Activated T-cell treated with anti-CD3 and anti-CD28 coated beads, Interleukin-2, amount 50 U/mL, for 1 hour (primary cell): ENCODE data around the gene IZUMO3.
"Not testable (repeated sequence)": the region's sequence is repeated elsewhere in the genome, so short reads cannot be mapped to it uniquely, and the experiment has no call there.

Experiments
- DNase-seq: peaks from one replicate; pipeline ENCODE4 v3.0.0-alpha.2; 2020

Gene IZUMO3

DNA sequence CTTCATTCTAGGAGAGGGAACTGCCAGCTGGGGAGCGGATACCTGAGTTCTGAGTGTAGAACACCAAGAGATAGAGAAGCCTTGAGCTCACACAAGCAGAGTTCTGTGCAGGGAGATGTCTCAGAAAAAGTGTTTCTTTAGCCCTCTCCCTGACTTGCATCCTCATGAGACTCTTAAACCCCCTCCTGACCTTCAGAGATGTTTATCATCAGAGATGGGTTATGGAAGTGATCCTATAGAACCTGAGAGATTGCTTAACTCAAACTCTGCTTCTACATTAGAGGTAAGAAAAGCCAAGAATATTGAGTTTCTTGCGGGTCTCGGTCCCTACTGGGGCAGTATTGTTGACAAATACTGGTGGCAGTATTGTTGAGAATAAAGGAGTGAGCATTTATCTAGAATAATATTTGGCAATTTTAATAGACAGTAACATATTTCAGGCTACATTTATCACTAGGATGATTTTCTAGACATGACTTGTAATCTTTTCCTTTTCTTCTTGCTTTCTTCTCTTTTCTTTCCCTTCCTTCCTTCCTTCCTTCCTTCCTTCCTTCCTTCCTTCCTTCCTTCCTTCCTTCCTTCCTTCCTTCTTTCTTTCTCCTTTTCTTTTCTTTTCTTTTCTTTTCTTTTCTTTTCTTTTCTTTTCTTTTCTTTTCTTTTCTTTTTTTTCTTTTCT lies at the start of gene IZUMO3:
TSS of gene IZUMO3 (minus strand) at position 51 of the 676 bp plus-strand sequence. CDS start 248 bp downstream, outside the sequence.
- DNase-seq: no peak

DNA sequence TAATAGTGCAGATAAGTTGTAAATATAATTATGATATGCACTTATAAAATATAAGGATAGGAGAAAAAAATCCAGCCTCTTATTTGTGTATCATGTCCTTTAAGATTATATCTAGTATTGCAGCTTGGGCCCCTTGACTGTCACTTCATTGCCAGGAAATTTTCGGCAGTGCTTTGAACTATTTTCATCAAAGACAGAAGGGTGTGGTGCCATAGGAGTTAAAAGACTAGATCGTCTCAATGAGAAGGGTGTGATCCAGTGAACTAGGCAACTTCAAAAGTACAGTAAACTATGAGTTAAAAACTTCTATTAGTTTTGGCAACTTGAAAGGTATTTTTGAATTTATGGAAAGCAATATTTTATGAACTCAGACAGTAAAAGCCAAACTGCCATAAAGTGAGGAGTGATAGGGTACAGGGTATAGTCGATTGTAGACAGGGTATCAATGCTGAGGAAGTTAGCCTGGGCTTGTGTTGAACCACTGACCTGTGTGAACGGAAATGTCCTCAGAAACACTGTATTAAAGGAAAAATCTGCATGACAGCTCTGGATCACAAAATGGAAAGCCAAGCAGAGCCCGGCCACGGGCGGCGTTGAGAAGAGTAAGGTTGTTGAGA lies 48.6 kb upstream of the IZUMO3 start:
- DNase-seq: no peak

DNA sequence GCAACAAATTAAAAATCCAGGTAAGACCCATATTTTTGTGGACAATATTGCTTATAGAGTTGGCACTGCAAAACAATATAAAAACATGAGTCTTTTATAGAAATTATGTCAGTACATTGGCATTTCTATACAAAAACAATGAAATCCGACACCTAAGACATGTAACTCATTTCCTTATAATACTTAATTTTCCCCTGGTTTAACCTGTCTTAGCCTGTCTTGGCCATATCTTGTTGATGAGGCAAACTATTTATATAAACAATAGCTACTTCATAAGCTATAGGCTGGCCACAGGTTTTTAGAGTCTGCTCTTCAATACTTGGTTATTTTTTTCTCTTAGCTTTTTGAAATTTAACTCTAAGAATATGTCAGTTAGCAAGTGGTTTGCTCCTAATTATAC lies 44.7 kb upstream of the IZUMO3 start:
- no peak for DNase-seq

GRCh38 chr9:24587883-24588282 lies 42.2 kb upstream of the IZUMO3 start:
- no peak for DNase-seq

- no peak for DNase-seq
These were observed 36.7 kb upstream of the IZUMO3 start for GRCh38 chr9:24582146-24583126.

DNA sequence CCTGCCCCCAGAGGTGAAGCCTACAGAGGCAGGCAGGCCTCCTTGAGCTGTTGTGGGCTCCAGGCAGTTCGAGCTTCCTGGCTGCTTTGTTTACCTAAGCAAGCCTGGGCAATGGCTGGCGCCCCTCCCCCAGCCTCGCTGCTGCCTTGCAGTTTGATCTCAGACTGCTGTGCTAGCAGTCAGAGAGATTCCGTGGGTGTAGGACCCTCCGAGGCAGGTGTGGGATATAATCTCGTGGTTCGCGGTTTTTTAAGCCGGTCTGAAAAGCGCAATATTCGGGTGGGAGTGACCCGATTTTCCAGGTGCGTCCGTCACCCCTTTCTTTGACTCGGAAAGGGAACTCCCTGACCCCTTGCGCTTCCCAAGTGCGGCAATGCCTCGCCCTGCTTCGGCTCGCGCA lies 34.3 kb upstream of the IZUMO3 start:
- DNase-seq: not testable (repeated sequence)

DNA sequence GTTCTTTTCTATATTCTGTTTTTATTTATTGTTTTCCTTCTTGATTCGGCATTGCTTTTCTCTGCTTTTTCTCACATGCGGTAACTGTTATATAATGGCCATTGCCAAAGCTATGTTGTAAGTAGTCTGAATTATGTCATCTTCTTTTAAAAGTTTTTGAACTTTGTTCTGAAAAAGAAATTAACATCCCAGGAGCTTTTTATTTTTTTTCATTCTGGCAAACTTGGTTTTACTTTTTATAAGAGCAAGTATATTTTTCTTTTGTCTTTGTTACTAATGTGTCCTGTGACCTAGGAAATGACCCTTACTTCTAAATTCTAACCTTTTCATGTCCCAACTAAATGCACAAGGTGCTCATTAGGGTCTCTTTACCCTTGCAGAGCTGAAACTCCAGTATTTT lies 26.7 kb upstream of the IZUMO3 start:
- no peak for DNase-seq

DNA sequence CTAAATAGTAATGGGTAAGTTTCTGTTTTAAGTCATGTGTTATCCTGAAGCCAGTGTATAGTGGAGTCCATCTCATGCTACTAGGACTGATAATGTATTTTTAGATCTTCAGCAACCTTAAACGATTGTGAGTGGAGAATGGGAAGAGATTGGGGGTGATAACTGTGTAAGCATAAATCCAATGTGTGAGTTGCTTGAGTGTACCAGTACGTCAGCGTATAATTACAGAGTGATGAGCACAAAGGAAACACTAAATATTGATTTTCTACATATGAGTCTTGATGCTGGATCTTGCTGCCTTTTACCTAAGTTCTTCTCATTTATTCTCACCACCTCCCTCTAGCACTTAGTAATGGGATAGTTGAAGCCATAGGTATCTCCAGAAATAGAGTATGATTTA lies 16.3 kb upstream of the IZUMO3 start:
- no peak for DNase-seq

DNA sequence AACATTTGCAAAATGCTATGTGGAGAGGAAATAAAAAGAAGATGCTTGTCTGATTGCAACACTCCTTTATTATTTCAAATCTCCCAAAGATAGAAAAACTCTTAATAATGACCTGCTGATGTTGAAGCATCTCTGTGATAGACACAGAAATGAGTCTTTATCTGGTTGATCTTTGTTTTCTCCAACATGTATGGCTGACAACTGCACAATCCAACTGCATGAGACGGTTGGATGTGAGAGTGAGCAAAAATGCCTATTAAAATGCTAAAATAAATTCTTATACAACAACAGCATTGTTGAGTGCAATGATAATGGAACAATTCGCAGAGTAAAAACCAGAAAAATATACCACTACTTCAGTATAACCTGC lies 7.5 kb upstream of the IZUMO3 start:
- no peak for DNase-seq

DNA sequence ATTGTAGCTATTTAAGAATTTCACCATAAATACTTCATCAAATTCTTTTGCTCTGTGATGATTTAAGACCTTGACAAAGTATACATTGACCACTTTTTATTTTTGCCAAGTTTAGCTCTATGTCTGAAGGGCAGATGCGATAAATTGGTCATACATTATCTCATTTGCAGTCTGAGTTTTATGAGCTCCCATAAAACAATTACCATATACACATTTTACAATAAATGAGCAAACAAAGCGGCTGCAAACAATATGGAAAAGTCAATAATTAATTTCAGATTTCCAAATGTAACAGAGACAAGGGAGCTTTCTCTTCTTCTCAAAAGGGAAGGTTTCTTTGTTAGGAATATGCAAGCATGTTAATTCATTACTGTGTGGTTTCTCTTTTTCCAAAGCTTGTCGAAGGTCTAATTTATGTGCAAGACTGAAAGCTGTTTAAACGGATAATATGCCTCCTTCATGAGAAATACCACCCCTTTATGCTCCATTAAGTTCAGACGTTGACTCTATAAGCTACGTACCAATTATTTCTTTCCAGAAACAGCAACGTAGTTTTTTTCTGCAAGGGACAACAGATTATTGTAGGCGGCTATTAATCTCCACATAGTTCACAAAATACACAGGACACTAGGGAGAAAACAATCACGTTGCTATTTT lies 7.0 kb upstream of the IZUMO3 start:
- no peak for DNase-seq

DNA sequence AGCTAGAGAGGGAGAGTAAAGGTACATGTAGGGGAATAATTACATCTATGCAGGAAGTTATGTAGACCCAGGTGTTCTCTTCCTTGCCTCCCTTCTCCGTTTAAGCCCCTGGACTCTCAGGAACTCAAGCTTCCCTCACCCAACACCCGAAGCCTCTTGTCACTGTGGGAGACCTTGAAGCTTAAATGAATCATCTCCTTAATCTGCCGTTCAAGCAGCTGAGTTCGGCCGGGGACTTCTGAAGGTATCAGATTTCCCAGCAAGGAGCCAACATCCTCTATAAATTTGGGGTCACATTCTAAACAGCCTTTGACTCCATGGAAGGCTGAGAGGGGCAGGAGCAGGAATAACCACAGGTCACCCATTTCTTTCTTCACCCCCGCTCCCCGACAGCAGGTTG lies 412 bp downstream of the IZUMO3 start:
- DNase-seq: no peak

- no peak for DNase-seq
These were observed 27.2 kb downstream of the IZUMO3 start for GRCh38 chr9:24518545-24518944.

DNA sequence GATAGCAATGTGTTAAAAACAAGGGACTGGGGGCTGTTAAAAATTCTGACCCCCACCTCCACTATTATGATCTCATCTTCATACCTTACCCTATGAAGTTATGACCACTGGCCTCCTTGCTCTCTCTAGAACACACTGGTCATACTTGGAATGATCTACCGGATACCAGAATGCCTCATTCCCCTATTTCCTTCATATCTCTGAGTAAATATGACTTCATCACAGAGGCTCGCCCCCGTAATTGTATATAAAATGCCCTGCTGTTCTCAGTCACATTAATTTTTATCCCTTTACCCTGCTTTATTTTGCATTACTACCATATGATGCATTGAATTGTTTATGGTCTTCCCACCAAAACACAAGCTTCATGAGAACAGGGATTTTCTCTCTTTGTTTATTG lies 29.2 kb downstream of the IZUMO3 start:
- no peak for DNase-seq

DNA sequence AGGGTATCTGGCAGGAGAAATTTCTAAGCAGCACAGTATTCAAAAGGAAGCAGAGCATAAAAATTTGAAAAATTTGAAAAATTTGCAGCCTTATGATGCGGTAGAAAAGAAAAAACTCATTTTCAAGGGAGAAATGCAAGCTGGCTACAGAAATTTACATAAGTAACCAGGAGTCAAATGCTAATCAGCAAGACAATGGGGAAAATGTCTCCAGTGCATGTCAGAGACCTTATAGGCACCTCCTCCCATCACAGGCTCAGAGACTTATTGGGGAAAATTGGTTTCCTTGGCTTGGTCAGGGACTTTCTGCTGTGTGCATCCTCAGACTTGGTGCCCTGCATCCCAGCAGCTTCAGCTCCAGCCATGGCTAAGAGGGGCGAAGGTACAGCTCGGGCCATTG lies 35.8 kb downstream of the IZUMO3 start:
- no peak for DNase-seq

- DNase-seq: no peak
These were observed 41.2 kb downstream of the IZUMO3 start for GRCh38 chr9:24504521-24504920.

DNA sequence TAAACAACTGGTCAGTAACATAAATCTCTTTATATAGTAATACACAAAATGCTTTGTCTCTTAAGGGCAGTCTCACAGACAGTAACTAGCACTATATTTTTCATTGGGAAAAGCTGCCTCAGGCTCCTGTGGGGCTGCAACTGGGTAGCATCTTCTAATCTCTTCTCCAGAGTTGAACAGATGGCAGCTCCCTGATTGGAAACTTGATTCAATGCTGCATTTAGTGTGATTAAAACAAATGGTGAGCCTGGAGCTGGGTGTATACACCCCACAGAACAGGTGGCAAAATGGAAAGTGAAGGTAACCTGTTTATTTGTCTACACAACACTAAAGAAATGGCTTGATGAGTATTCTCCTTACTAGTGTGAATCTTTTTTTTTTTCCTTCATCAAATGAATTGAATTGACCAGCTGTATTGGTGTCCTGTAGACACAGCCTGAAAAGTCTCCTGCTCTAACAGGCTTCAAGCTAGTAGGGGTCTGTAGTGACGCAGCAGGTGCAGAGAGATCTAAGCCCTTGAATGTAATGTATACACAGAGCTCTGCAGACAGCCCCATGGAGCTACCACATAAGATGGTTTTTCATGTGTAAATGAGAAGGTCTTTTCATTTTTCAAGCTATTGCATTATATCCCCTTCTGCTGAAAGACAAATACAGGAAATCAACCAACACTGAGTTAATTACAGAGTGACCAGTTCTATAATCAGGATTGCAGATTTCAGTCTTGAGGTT lies 43.3 kb downstream of the IZUMO3 start:
- DNase-seq: no peak

DNA sequence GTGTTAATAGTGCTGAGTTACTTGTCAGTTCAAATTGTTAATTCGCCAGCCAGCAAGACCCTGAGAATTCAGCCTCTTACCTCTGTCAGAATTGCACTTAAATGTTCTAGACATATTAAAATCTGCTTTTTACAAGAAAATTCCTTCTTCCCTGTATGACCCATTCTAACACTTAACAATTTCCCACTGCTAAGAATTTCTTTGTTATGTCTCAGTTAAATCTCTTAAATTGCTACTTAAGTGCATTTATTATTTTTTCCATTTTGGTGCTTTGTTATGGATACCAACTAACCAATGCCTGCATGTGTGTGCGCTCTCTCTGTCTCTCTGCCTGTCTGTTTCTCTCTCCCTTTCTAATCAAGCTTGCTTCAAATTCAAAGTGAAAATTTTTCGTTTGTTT lies 44.9 kb downstream of the IZUMO3 start:
- DNase-seq: no peak

DNA sequence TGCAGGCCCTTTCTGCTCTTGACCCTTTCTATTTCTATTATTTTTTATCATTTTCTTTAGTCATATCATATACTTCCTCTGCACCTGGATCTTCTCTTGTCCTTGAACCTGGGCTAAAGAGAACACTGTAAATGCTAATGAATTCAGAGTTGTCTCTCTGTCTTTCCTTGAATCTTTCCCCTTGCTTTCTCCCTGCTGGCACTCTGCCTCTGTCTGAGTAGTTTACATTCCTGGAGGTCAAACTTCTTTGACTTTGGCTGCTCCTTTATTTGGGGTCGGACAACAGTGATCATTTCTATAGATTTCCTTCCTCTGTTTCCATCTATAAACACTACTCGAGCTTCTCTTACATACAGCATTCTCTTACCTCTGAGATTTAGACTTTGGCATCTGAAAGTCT lies 47.1 kb downstream of the IZUMO3 start:
- DNase-seq: no peak

DNA sequence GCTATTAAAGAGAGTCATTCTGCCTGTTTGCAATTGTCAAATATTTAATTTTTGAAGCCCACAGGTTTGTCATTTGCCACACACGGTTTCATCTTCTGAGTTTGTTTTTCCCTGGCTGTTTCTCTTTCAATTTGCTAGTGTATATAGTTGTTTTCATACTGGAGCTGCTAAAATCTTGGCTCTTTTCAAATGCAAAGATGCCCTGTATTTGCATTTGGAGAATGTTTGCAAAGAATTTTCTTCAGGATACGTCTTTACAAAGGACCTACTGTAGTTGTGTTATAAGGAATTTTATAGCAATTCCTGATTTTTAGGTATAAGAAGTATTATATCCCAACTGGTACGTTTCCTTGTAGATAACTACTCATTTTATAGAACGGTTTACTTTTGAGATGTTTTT lies 48.0 kb downstream of the IZUMO3 start:
- DNase-seq: no peak
